Stimulated activated effector memory CD8-positive, alpha-beta T cell treated with anti-CD3 and anti-CD28 coated beads, Interleukin-12 subunit alpha, Interleukin-12 subunit beta, amount 100 ng/mL, for 72 hours (primary cell): ENCODE measurements around the gene TRIB2.

ENCODE experiments used
- ATAC-seq: fragments of 150-1000 bp; cut with Tn5 transposase; 2 replicates; pipeline ENCODE4 v1.10.0; 2021
- DNase-seq, 2 donors: peaks; one replicate each; pipeline ENCODE4 v3.0.0; 2021 to 2022; ENCODE audit warnings: low spot score in 2 of 2
- H3K27ac Mint-ChIP-seq: one replicate; pipeline ENCODE4 v1.8.0; 2022; ENCODE audit warnings: mild to moderate bottlenecking, mixed read lengths
- H3K36me3 Mint-ChIP-seq: one replicate; pipeline ENCODE4 v1.8.0; 2022; ENCODE audit warnings: mild to moderate bottlenecking, mixed read lengths
- H3K4me1 Mint-ChIP-seq: one replicate; pipeline ENCODE4 v1.8.0; 2022; ENCODE audit warnings: mixed read lengths
- H3K4me3 Mint-ChIP-seq: one replicate; pipeline ENCODE4 v1.8.0; 2022; ENCODE audit warnings: mild to moderate bottlenecking, mixed read lengths
- H3K9me3 Mint-ChIP-seq: one replicate; pipeline ENCODE4 v1.8.0; 2022; ENCODE audit warnings: mixed read lengths

The TRIB2 gene

GRCh38 chr2:12737738-12738485, 21.2 kb downstream of the TRIB2 start:
- peak overlapping the region; percentile 45 for H3K27ac Mint-ChIP-seq
- peaks cover 56% of the 10 kb centered on the region for H3K4me1 Mint-ChIP-seq

DNA sequence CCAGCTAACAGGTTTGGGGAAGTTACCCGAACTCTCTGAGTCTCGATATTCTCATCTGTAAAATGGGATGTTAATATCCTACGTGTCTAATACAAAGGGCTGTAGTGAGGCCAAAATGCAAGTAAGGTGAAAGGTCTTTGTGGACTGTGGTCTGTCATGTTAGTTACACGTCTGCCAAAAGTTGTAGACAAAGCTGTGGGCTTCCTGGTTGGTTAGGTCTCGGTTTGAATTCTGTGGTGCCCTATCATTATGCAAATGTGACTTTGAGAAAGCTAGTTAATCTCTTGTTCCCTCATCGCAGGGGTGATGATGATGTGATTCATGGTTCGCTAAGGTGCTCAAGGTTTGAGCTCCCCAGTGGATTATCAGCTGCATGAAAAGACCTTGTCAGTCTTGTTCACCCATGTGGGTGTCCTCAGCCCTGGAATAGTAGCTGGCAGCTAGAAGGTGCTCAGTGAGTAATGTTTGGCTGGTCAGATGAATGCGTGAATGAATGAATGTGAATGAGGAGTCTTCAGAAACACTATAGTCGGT, 23.1 kb downstream of the TRIB2 start:
- peak overlapping the region; percentile 45 for H3K27ac Mint-ChIP-seq
- DNase-seq (no peak), ATAC-seq (peak; percentile 29)
- H3K4me3 Mint-ChIP-seq: no peak overlapping the region
- peaks cover 53% of the 10 kb centered on the region for H3K4me1 Mint-ChIP-seq
- no peaks in the 10 kb centered on the region for H3K9me3 Mint-ChIP-seq
- H3K36me3 Mint-ChIP-seq: peaks cover 24% of the 10 kb centered on the region

More at GRCh38 chr2:12737738-12738485, 21.2 kb downstream of the TRIB2 start:
- Mint-ChIP-seq H3K36me3 (peaks cover 24% of the 10 kb centered on the region), H3K9me3 (no peaks in the 10 kb centered on the region), H3K4me3 (no peak overlapping the region)
- no peak for ATAC-seq
- DNase-seq: no peak

DNA sequence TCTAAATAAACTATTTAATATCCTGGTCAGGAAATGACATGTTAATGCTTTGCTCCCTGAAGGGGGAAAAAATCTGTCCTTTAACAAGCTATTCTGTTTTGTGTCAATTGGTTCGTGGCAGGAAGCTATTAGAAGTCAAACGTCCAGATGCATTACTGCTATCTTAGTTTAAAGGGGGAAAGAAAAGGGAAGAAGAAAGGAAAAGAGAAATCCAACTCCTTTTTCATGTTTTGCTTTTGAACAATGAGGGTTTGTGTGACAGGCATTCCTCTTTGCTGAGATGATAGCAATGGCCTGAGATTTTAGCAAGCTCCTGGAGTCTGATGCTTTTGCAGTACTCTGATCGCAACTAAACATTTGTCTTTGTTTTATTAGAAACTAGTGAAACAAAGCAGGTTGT, 24.6 kb downstream of the TRIB2 start:
- no peak for DNase-seq
- H3K4me1 Mint-ChIP-seq: peaks cover 37% of the 10 kb centered on the region
- no peak for ATAC-seq
- H3K9me3 Mint-ChIP-seq: no peaks in the 10 kb centered on the region
- H3K36me3 Mint-ChIP-seq: peaks cover 24% of the 10 kb centered on the region
- no peak overlapping the region for H3K4me3 Mint-ChIP-seq
- H3K27ac Mint-ChIP-seq: no peak overlapping the region

DNA sequence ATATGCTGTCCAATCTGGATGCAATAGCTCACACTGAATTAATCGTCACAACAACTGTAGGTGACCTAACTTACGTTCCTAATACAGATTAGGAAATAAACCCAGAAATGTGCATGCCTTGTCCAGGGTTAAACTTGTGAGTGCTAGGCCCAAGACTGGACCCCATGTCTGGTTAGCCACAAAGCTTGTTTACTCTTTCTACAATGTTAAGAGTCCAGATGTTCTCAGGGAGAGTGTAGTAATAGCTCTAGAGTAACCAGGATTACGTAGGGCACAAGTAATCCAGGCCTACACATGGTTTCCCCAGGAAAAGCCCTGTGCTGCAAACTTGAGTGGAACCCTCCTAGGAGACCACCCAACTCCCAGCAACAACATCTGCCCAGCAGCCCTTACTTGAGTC, 26.2 kb downstream of the TRIB2 start:
- H3K4me3 Mint-ChIP-seq: no peak overlapping the region
- H3K9me3 Mint-ChIP-seq: no peaks in the 10 kb centered on the region
- H3K4me1 Mint-ChIP-seq: peaks cover 25% of the 10 kb centered on the region
- ATAC-seq (no peak), DNase-seq (no peak)
- peaks cover 24% of the 10 kb centered on the region for H3K36me3 Mint-ChIP-seq
- peak overlapping the region; percentile 3 for H3K27ac Mint-ChIP-seq

GRCh38 chr2:12750166-12750905, 33.6 kb downstream of the TRIB2 start:
- H3K27ac Mint-ChIP-seq: no peak overlapping the region
- no peaks in the 10 kb centered on the region for H3K9me3 Mint-ChIP-seq
- H3K36me3 Mint-ChIP-seq: no peaks in the 10 kb centered on the region
- DNase-seq: no peak
- no peak for ATAC-seq
- no peaks in the 10 kb centered on the region for H3K4me1 Mint-ChIP-seq
- no peak overlapping the region for H3K4me3 Mint-ChIP-seq

- no peak for ATAC-seq
- no peak for DNase-seq
- no peaks in the 10 kb centered on the region for H3K4me1 Mint-ChIP-seq
- no peaks in the 10 kb centered on the region for H3K9me3 Mint-ChIP-seq
- H3K36me3 Mint-ChIP-seq: no peaks in the 10 kb centered on the region
- H3K4me3 Mint-ChIP-seq: no peak overlapping the region
- no peak overlapping the region for H3K27ac Mint-ChIP-seq
Measured at GRCh38 chr2:12754643-12755042, 37.9 kb downstream of the TRIB2 start.

DNA sequence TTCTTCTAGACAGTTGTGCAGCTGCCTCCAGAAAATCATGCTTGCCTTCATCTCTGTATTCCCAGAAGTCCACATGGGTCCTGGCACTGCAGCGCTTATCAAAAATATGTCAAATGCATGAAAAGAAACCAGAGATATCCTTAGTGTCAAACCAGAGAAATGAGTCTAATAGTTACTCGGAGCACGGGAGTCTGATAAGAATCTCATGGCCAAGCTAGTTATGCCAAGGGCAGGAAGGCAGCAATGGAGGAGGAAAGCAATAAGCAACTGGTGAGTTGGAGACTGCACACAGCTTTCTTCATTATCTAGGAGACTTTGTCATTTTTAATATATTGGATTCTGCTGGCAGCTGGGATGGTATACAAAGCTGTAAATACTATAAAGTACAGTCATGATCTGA, 38.6 kb downstream of the TRIB2 start:
- no peak for ATAC-seq
- DNase-seq: no peak
- no peak overlapping the region for H3K4me3 Mint-ChIP-seq
- no peak overlapping the region for H3K27ac Mint-ChIP-seq
- H3K4me1 Mint-ChIP-seq: peaks cover 2% of the 10 kb centered on the region
- no peaks in the 10 kb centered on the region for H3K9me3 Mint-ChIP-seq
- H3K36me3 Mint-ChIP-seq: no peaks in the 10 kb centered on the region

DNA sequence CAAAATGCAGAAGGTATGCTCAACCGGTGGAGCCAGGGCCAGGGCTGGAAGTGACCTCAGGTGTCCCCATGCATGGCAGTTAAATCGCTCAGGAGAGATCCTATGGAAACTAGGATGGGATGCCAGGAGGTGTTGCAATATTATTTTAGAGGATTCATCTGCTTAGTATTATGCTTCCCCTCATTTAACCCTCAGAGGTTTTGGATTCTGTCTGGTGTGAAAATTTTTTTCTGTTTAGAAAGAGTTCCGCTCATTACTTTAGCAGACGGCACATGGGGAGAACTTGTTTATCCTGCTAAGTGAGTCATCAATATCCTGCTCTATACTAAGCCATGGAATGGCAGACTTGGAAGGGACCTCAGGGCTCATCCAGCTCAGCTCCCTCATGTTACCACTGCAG, 42.5 kb downstream of the TRIB2 start:
- peaks cover 12% of the 10 kb centered on the region for H3K4me1 Mint-ChIP-seq
- H3K4me3 Mint-ChIP-seq: no peak overlapping the region
- peaks cover 1% of the 10 kb centered on the region for H3K9me3 Mint-ChIP-seq
- no peak overlapping the region for H3K27ac Mint-ChIP-seq
- H3K36me3 Mint-ChIP-seq: no peaks in the 10 kb centered on the region
- ATAC-seq (no peak), DNase-seq (no peak)

GRCh38 chr2:12761104-12761503, 44.4 kb downstream of the TRIB2 start:
- peaks cover 12% of the 10 kb centered on the region for H3K4me1 Mint-ChIP-seq
- no peak for ATAC-seq
- H3K27ac Mint-ChIP-seq: no peak overlapping the region
- H3K4me3 Mint-ChIP-seq: no peak overlapping the region
- peaks cover 4% of the 10 kb centered on the region for H3K9me3 Mint-ChIP-seq
- DNase-seq: no peak
- H3K36me3 Mint-ChIP-seq: no peaks in the 10 kb centered on the region

GRCh38 chr2:12762337-12762736, 45.6 kb downstream of the TRIB2 start:
- Mint-ChIP-seq H3K27ac (no peak overlapping the region), H3K36me3 (no peaks in the 10 kb centered on the region), H3K9me3 (peaks cover 4% of the 10 kb centered on the region), H3K4me3 (no peak overlapping the region), H3K4me1 (peaks cover 12% of the 10 kb centered on the region)
- ATAC-seq (no peak), DNase-seq (no peak)

DNA sequence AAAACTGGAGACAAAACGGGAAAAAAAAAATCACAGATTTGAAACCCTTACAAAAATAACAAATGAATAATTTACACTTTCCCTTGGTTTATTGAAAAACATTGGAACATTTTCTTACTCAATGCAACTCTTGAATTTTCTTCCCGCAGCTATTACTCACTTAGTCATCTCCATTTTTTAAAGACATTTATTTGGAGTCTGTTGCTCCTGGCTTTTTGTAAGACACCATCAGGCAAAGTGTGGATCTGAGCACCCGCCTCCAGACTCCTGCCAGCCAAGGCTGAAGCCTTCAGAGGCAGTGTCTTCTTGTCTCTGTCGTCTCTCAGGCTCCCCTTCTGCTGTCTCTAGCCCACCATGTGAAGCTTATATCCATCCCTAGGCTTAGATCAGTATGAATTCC, 46.2 kb downstream of the TRIB2 start:
- no peak for DNase-seq
- ATAC-seq: no peak
- Mint-ChIP-seq H3K36me3 (no peaks in the 10 kb centered on the region), H3K4me1 (peaks cover 12% of the 10 kb centered on the region), H3K27ac (no peak overlapping the region), H3K4me3 (no peak overlapping the region), H3K9me3 (peaks cover 4% of the 10 kb centered on the region)

DNA sequence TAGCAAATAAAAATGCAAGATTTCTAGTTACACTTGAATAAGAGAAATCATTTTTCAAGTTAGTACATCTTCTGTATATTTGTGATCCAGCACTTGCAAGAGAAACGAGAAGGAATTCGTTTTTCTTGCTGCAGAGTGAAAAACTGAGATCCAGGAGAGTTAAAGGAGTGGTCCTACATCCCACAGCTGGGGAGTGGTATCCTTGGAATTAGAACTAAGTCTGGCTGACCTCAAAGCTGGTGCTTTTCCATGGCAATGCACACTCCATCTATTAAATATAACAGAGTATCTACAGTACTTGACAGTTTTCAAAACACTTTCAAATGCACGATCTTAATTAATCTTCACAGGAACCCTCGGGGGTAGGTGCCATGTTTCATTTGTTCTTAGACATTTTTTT, 46.8 kb downstream of the TRIB2 start:
- DNase-seq (no peak), ATAC-seq (no peak)
- Mint-ChIP-seq H3K9me3 (peaks cover 4% of the 10 kb centered on the region), H3K4me1 (peaks cover 12% of the 10 kb centered on the region), H3K27ac (no peak overlapping the region), H3K4me3 (no peak overlapping the region), H3K36me3 (no peaks in the 10 kb centered on the region)

GRCh38 chr2:12764075-12764730, 47.5 kb downstream of the TRIB2 start:
- Mint-ChIP-seq H3K4me1 (peaks cover 12% of the 10 kb centered on the region), H3K4me3 (no peak overlapping the region), H3K36me3 (no peaks in the 10 kb centered on the region), H3K9me3 (peaks cover 4% of the 10 kb centered on the region), H3K27ac (no peak overlapping the region)
- ATAC-seq (peak; percentile 45), DNase-seq (no peak)

- no peak overlapping the region for H3K4me3 Mint-ChIP-seq
- no peaks in the 10 kb centered on the region for H3K36me3 Mint-ChIP-seq
- peaks cover 12% of the 10 kb centered on the region for H3K4me1 Mint-ChIP-seq
- H3K27ac Mint-ChIP-seq: no peak overlapping the region
- DNase-seq (no peak), ATAC-seq (no peak)
- H3K9me3 Mint-ChIP-seq: peaks cover 4% of the 10 kb centered on the region
Measured at GRCh38 chr2:12764849-12765605, 48.3 kb downstream of the TRIB2 start.

DNA sequence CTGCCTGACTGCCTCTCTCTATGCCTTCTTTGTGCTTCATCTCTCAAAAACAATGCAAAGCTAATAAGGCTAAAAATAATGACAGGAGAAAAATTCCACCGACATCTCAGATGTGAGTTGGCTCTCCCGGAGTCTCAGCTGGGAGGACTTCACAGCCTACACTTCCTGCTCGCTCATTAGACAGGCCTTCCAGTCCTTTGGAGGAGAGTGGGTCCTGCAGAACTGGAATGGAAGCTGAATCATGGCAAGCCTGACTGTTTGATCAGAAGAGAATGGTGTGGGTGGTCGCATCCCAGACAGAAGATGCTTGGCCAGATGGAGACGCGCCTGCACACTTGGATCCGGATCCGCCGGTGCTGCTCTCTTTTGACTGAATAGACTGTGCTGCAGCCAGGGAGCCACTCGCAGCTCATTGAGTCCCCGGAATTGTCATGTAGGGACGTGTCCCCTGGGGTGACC, 49.7 kb downstream of the TRIB2 start:
- Mint-ChIP-seq H3K36me3 (no peaks in the 10 kb centered on the region), H3K9me3 (peaks cover 4% of the 10 kb centered on the region), H3K27ac (no peak overlapping the region), H3K4me1 (no peaks in the 10 kb centered on the region), H3K4me3 (no peak overlapping the region)
- ATAC-seq: no peak
- no peak for DNase-seq
